ENCODE data around the gene SCFD2.
"Not testable (repeated sequence)": the region's sequence is repeated elsewhere in the genome, so short reads cannot be mapped to it uniquely, and the experiment has no call there.

SCFD2 gene

DNA sequence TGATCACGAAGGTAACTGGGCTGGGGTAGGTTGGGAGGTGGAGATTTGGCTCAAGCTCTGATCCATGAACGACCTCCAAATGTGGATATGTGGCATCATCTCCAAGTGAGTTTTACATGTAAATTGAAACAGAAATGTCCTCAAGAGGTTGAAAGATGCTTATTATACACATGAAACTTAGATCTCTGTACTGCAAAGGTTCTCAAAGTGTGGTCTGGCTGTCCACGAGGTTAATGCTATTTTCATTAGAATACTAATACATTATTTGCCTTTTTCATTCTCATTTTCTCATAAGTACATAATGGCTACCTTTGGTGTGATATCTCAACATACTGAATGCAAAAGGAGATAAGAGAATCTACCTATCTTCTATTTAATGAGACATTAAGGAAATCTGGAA lies 305.6 kb downstream of the SCFD2 start:
- Histone ChIP-seq H3K9me3 (ENCODE audit: control insufficient read depth in 1 of 2, low read length in 2 of 2) (no peaks in the 10 kb centered on the region), H3K4me3 (ENCODE audit: low read depth in 1 of 2, low read length in 2 of 2) (no peak overlapping the region)

GRCh38 chr4:53059871-53060270 lies 306.0 kb downstream of the SCFD2 start:
- H3K36me3 ChIP-seq (ENCODE audit: control insufficient read depth in 1 of 2, insufficient read depth in 2 of 2, low read length in 2 of 2) = no peaks in the 10 kb centered on the region
- no peak overlapping the region for H3K4me3 ChIP-seq (ENCODE audit: low read depth in 1 of 2, low read length in 2 of 2)
- no peaks in the 10 kb centered on the region for H3K4me1 ChIP-seq (ENCODE audit: control insufficient read depth in 1 of 2, insufficient read depth in 2 of 2, low read length in 2 of 2)
- H3K9ac ChIP-seq (ENCODE audit: low read depth in 1 of 2, low read length in 2 of 2) = no peak overlapping the region
- no peaks in the 10 kb centered on the region for H3K9me3 ChIP-seq (ENCODE audit: control insufficient read depth in 1 of 2, low read length in 2 of 2)
- H3K27ac ChIP-seq (ENCODE audit: low read depth, low read length) = no peak overlapping the region
- H3K27me3 ChIP-seq (ENCODE audit: control insufficient read depth in 1 of 2, insufficient read depth in 2 of 2, low read length in 2 of 2) = no peaks in the 10 kb centered on the region

More for the DNA sequence above, 305.6 kb downstream of the SCFD2 start:
- Histone ChIP-seq H3K9ac (ENCODE audit: low read depth in 1 of 2, low read length in 2 of 2) (no peak overlapping the region), H3K36me3 (ENCODE audit: control insufficient read depth in 1 of 2, insufficient read depth in 2 of 2, low read length in 2 of 2) (no peaks in the 10 kb centered on the region), H3K27me3 (ENCODE audit: control insufficient read depth in 1 of 2, insufficient read depth in 2 of 2, low read length in 2 of 2) (no peaks in the 10 kb centered on the region), H3K4me1 (ENCODE audit: control insufficient read depth in 1 of 2, insufficient read depth in 2 of 2, low read length in 2 of 2) (no peaks in the 10 kb centered on the region), H3K27ac (ENCODE audit: low read depth, low read length) (no peak overlapping the region)

DNA sequence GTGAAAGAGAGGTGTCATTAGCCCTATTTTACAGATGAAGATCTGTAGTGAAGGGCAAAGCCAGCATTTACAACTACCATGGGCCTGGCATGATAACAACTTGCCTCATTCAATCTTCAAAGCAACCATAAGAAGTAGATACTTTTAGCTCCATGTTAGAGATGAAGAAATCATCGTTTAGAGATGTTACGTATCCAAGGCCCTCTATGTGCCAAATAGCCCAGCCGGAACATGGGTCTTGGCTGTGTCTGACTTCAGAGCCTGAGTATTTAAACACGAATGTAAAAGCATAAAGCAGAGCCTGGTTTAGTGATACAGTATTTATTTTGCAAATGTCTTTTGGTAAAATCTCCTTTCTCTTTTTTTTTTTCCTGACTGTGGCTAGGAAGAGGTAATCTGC lies 306.6 kb downstream of the SCFD2 start:
- no peak overlapping the region for H3K9ac ChIP-seq (ENCODE audit: low read depth in 1 of 2, low read length in 2 of 2)
- no peaks in the 10 kb centered on the region for H3K4me1 ChIP-seq (ENCODE audit: control insufficient read depth in 1 of 2, insufficient read depth in 2 of 2, low read length in 2 of 2)
- H3K27ac ChIP-seq (ENCODE audit: low read depth, low read length) = no peak overlapping the region
- H3K27me3 ChIP-seq (ENCODE audit: control insufficient read depth in 1 of 2, insufficient read depth in 2 of 2, low read length in 2 of 2) = no peaks in the 10 kb centered on the region
- no peaks in the 10 kb centered on the region for H3K9me3 ChIP-seq (ENCODE audit: control insufficient read depth in 1 of 2, low read length in 2 of 2)
- no peak overlapping the region for H3K4me3 ChIP-seq (ENCODE audit: low read depth in 1 of 2, low read length in 2 of 2)
- no peaks in the 10 kb centered on the region for H3K36me3 ChIP-seq (ENCODE audit: control insufficient read depth in 1 of 2, insufficient read depth in 2 of 2, low read length in 2 of 2)

GRCh38 chr4:53057679-53058078 lies 308.2 kb downstream of the SCFD2 start:
- H3K4me3 ChIP-seq (ENCODE audit: low read depth in 1 of 2, low read length in 2 of 2) = no peak overlapping the region
- H3K4me1 ChIP-seq (ENCODE audit: control insufficient read depth in 1 of 2, insufficient read depth in 2 of 2, low read length in 2 of 2) = no peaks in the 10 kb centered on the region
- no peak overlapping the region for H3K9ac ChIP-seq (ENCODE audit: low read depth in 1 of 2, low read length in 2 of 2)
- no peaks in the 10 kb centered on the region for H3K27me3 ChIP-seq (ENCODE audit: control insufficient read depth in 1 of 2, insufficient read depth in 2 of 2, low read length in 2 of 2)
- H3K9me3 ChIP-seq (ENCODE audit: control insufficient read depth in 1 of 2, low read length in 2 of 2) = no peaks in the 10 kb centered on the region
- no peaks in the 10 kb centered on the region for H3K36me3 ChIP-seq (ENCODE audit: control insufficient read depth in 1 of 2, insufficient read depth in 2 of 2, low read length in 2 of 2)
- H3K27ac ChIP-seq (ENCODE audit: low read depth, low read length) = no peak overlapping the region

- not testable (repeated sequence) for H3K9ac ChIP-seq (ENCODE audit: low read depth in 1 of 2, low read length in 2 of 2); H3K9me3 ChIP-seq (ENCODE audit: control insufficient read depth in 1 of 2, low read length in 2 of 2); H3K4me1 ChIP-seq (ENCODE audit: control insufficient read depth in 1 of 2, insufficient read depth in 2 of 2, low read length in 2 of 2); H3K27me3 ChIP-seq (ENCODE audit: control insufficient read depth in 1 of 2, insufficient read depth in 2 of 2, low read length in 2 of 2); H3K27ac ChIP-seq (ENCODE audit: low read depth, low read length); H3K4me3 ChIP-seq (ENCODE audit: low read depth in 1 of 2, low read length in 2 of 2); H3K36me3 ChIP-seq (ENCODE audit: control insufficient read depth in 1 of 2, insufficient read depth in 2 of 2, low read length in 2 of 2)
Measured at GRCh38 chr4:53057108-53057507, 308.8 kb downstream of the SCFD2 start.

- no peaks in the 10 kb centered on the region for H3K9me3 ChIP-seq (ENCODE audit: control insufficient read depth in 1 of 2, low read length in 2 of 2)
- no peak overlapping the region for H3K4me3 ChIP-seq (ENCODE audit: low read depth in 1 of 2, low read length in 2 of 2)
- H3K27ac ChIP-seq (ENCODE audit: low read depth, low read length) = no peak overlapping the region
- H3K27me3 ChIP-seq (ENCODE audit: control insufficient read depth in 1 of 2, insufficient read depth in 2 of 2, low read length in 2 of 2) = no peaks in the 10 kb centered on the region
- H3K9ac ChIP-seq (ENCODE audit: low read depth in 1 of 2, low read length in 2 of 2) = no peak overlapping the region
- no peaks in the 10 kb centered on the region for H3K36me3 ChIP-seq (ENCODE audit: control insufficient read depth in 1 of 2, insufficient read depth in 2 of 2, low read length in 2 of 2)
- no peaks in the 10 kb centered on the region for H3K4me1 ChIP-seq (ENCODE audit: control insufficient read depth in 1 of 2, insufficient read depth in 2 of 2, low read length in 2 of 2)
Measured at GRCh38 chr4:53055716-53056403, 310.0 kb downstream of the SCFD2 start.

DNA sequence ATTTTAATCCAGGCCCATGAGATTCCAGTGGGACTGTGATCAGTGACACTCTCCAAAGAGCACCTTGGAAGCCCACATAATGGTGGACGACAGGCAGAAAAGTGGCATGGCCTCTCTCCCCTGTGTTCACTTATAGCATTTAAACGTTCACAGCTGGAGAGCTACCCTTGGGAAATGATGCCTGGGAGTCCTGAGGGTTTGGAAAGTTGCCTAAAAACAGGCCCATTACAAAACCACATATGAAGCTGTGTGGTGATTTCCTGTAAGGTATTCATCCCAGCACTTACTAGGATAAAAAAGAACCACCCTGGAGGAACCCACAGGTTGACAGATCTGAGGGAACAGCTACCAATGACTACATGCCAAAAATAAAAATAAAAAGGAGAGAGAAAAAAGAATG lies 310.6 kb downstream of the SCFD2 start:
- no peak overlapping the region for H3K27ac ChIP-seq (ENCODE audit: low read depth, low read length)

DNA sequence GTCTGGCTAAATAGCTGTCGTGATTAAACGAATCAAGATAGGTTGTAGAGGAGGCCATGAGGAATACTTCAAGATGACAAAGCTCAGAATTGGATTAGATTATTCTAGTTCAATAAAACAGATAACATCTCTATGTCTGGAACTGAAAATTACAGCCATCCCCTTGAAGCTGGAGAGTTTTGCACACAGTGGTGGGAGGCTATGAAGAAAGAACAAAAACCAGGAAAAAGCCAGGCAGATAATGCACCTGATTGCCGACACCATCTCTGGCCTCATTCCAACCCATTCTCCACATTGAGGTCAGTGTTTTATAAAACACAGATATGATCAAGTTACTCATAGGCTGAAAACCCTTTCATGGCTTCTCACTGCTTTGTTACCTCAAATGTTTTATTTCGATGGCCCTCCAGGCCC lies 315.5 kb downstream of the SCFD2 start:
- Histone ChIP-seq H3K36me3 (ENCODE audit: control insufficient read depth in 1 of 2, insufficient read depth in 2 of 2, low read length in 2 of 2) (no peaks in the 10 kb centered on the region), H3K4me3 (ENCODE audit: low read depth in 1 of 2, low read length in 2 of 2) (no peak overlapping the region), H3K27me3 (ENCODE audit: control insufficient read depth in 1 of 2, insufficient read depth in 2 of 2, low read length in 2 of 2) (no peaks in the 10 kb centered on the region), H3K9ac (ENCODE audit: low read depth in 1 of 2, low read length in 2 of 2) (no peak overlapping the region), H3K27ac (ENCODE audit: low read depth, low read length) (no peak overlapping the region), H3K4me1 (ENCODE audit: control insufficient read depth in 1 of 2, insufficient read depth in 2 of 2, low read length in 2 of 2) (no peaks in the 10 kb centered on the region), H3K9me3 (ENCODE audit: control insufficient read depth in 1 of 2, low read length in 2 of 2) (no peaks in the 10 kb centered on the region)

More for the DNA sequence above, 310.6 kb downstream of the SCFD2 start:
- Histone ChIP-seq H3K4me1 (ENCODE audit: control insufficient read depth in 1 of 2, insufficient read depth in 2 of 2, low read length in 2 of 2) (no peaks in the 10 kb centered on the region), H3K9ac (ENCODE audit: low read depth in 1 of 2, low read length in 2 of 2) (no peak overlapping the region), H3K27me3 (ENCODE audit: control insufficient read depth in 1 of 2, insufficient read depth in 2 of 2, low read length in 2 of 2) (no peaks in the 10 kb centered on the region), H3K9me3 (ENCODE audit: control insufficient read depth in 1 of 2, low read length in 2 of 2) (no peaks in the 10 kb centered on the region), H3K36me3 (ENCODE audit: control insufficient read depth in 1 of 2, insufficient read depth in 2 of 2, low read length in 2 of 2) (no peaks in the 10 kb centered on the region), H3K4me3 (ENCODE audit: low read depth in 1 of 2, low read length in 2 of 2) (no peak overlapping the region)

DNA sequence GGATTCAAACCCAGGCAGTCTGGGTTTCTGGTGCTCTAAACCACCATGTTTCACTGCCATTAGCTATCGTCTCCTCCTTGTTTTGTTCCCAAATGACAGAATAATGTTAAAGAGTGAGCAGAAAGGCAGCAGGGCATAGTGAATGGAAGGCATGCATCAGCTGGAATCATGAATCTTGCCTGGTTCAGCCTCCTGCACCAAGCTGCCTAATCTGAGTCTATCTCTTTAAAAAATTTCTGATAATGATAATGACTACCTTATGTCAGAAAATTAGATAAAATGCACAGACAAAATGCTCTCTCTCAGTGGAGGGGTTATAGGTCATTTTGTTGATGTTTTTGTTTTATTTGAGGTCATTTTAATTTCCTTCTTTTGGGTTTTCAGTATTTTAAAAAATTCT lies 316.3 kb downstream of the SCFD2 start:
- Histone ChIP-seq H3K9me3 (ENCODE audit: control insufficient read depth in 1 of 2, low read length in 2 of 2) (no peaks in the 10 kb centered on the region), H3K27me3 (ENCODE audit: control insufficient read depth in 1 of 2, insufficient read depth in 2 of 2, low read length in 2 of 2) (no peaks in the 10 kb centered on the region), H3K4me1 (ENCODE audit: control insufficient read depth in 1 of 2, insufficient read depth in 2 of 2, low read length in 2 of 2) (no peaks in the 10 kb centered on the region), H3K36me3 (ENCODE audit: control insufficient read depth in 1 of 2, insufficient read depth in 2 of 2, low read length in 2 of 2) (no peaks in the 10 kb centered on the region), H3K4me3 (ENCODE audit: low read depth in 1 of 2, low read length in 2 of 2) (no peak overlapping the region), H3K9ac (ENCODE audit: low read depth in 1 of 2, low read length in 2 of 2) (no peak overlapping the region), H3K27ac (ENCODE audit: low read depth, low read length) (no peak overlapping the region)

DNA sequence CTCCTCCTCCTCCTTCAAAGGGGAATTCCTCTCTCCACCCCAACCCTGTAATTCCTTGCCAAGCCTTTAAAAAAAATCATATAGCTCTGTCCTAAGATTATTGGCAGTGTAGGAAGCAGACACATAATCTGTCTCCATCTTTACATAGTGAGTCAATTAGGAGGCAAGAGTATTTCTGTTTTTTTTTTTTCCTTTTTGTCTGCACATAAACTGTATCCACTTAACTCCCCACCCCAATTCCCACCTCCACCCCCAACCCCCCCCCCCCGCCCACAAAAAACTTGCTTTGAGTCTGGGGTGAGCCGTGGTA lies 321.3 kb downstream of the SCFD2 start:
- no peak overlapping the region for H3K27ac ChIP-seq (ENCODE audit: low read depth, low read length)
- no peaks in the 10 kb centered on the region for H3K9me3 ChIP-seq (ENCODE audit: control insufficient read depth in 1 of 2, low read length in 2 of 2)
- no peaks in the 10 kb centered on the region for H3K27me3 ChIP-seq (ENCODE audit: control insufficient read depth in 1 of 2, insufficient read depth in 2 of 2, low read length in 2 of 2)
- peaks cover 3 to 5% of the 10 kb centered on the region in 2 donors for H3K4me1 ChIP-seq (ENCODE audit: control insufficient read depth in 1 of 2, insufficient read depth in 2 of 2, low read length in 2 of 2)
- no peak overlapping the region for H3K9ac ChIP-seq (ENCODE audit: low read depth in 1 of 2, low read length in 2 of 2)
- no peaks in the 10 kb centered on the region for H3K36me3 ChIP-seq (ENCODE audit: control insufficient read depth in 1 of 2, insufficient read depth in 2 of 2, low read length in 2 of 2)
- H3K4me3 ChIP-seq (ENCODE audit: low read depth in 1 of 2, low read length in 2 of 2) = no peak overlapping the region

Measured in duodenal mucosa (tissue), 2 donors.